HepG2 (cell line): ENCODE data around the gene NDUFAF8. TPM values are rescaled to one million over a fixed set of nuclear protein-coding genes. Genes with fewer than 3 reads are reported as not detected.

ENCODE experiments used
- ATAC-seq: fragments of 200-7000 bp; cut with Tn5 transposase; 3 replicates; pipeline ENCODE4 v1.9.1; 2020; ENCODE audit warnings: mild to moderate bottlenecking, moderate library complexity
- BruUV-seq: library from RNA; stranded (reverse); fragments of 400-500 nt; replicated peaks from 2 replicates; lab custom pipeline; 2021; lab: Mats Ljungman, UMichigan
- CTCF ChIA-PET: fragments of 300-600 bp; formaldehyde crosslinking; extraction: SDS; loops from one replicate; lab custom pipeline; 2021; ENCODE audit warnings: low total read pairs, inconsistent platforms, low intra/inter-chr PET ratio; lab: Yijun Ruan, JAX
- POLR2A ChIA-PET: fragments of 350-600 bp; sonication (Branson Sonifier 250); formaldehyde crosslinking; loops from one replicate; lab custom pipeline; 2020; ENCODE audit warnings: antibody characterized with exemption, inconsistent platforms; lab: Yijun Ruan, JAX
- DNase-seq: peaks from one replicate; pipeline ENCODE4 v3.0.0-alpha.2; 2015; ENCODE audit warnings: low spot score
- FAIRE-seq: peaks from 3 replicates; lab custom pipeline; 2011; peaks lifted over from hg19 to GRCh38; lab: Jason Lieb, UNC
- H2AFZ ChIP-seq: one replicate; pipeline ENCODE4 v1.6.1; 2011; ENCODE audit warnings: low read length, inconsistent platforms
- H3K27ac ChIP-seq: fragments of 300-600 bp; 3 replicates; pipeline ENCODE4 v1.8.0; 2011; ENCODE audit warnings: mixed run types, mild to moderate bottlenecking, mixed read lengths, low read length, inconsistent platforms; ENCODE audit not compliant: insufficient read depth; ENCODE audit errors: extremely low read length
- H3K27me3 ChIP-seq, 2 experiments: fragments of 200-600 bp in 1 of 2; 2 replicates in 1 of 2; 3 replicates in 1 of 2; pipeline versions ENCODE4 v1.6.0 to v1.8.0; 2011; ENCODE audit warnings: low read length in 2 of 2, mild to moderate bottlenecking in 2 of 2, moderate library complexity in 2 of 2, inconsistent platforms in 1 of 2; ENCODE audit not compliant: insufficient read depth in 2 of 2, control insufficient read depth in 1 of 2
- H3K36me3 ChIP-seq, 2 experiments: fragments of 200-600 bp in 1 of 2; replicated peaks in 1 of 2; 2 replicates in 1 of 2; 3 replicates in 1 of 2; pipeline versions ENCODE4 v1.5.1 to v1.8.0; 2011; ENCODE audit warnings: low read length in 2 of 2, inconsistent platforms in 1 of 2; ENCODE audit not compliant: insufficient read depth in 2 of 2, control insufficient read depth in 1 of 2
- H3K4me1 ChIP-seq: 2 replicates; pipeline ENCODE4 v1.5.1; 2012; ENCODE audit warnings: low read length, inconsistent platforms; ENCODE audit not compliant: insufficient read depth
- H3K4me2 ChIP-seq: 2 replicates; pipeline ENCODE4 v1.6.0; 2011; ENCODE audit warnings: low read depth, low read length, inconsistent platforms
- H3K4me3 ChIP-seq, 3 experiments: fragments of 200-600 bp in 1 of 3; sonication (generic), shearing (Covaris generic) in 1 of 3; replicated peaks in 1 of 3; 2 replicates each; pipeline ENCODE4 v1.5.1; 2011 to 2016; ENCODE audit warnings: low read length in 3 of 3, inconsistent platforms in 2 of 3, low read depth in 2 of 3, mild to moderate bottlenecking in 2 of 3, control low read depth in 1 of 3, mixed read lengths in 1 of 3; ENCODE audit not compliant: insufficient read depth in 1 of 3
- H3K79me2 ChIP-seq: one replicate; pipeline ENCODE4 v1.6.1; 2011; ENCODE audit warnings: low read length, inconsistent platforms; ENCODE audit not compliant: insufficient read depth
- H3K9ac ChIP-seq: 2 replicates; pipeline ENCODE4 v1.6.0; 2011; ENCODE audit warnings: mild to moderate bottlenecking, low read depth, low read length, inconsistent platforms; ENCODE audit not compliant: insufficient read depth
- H3K9me3 ChIP-seq: 2 replicates; pipeline ENCODE4 v1.5.1; 2012; ENCODE audit warnings: mild to moderate bottlenecking, low read length
- H4K20me1 ChIP-seq: 2 replicates; pipeline ENCODE4 v1.6.0; 2011; ENCODE audit warnings: inconsistent platforms, mild to moderate bottlenecking, low read length, moderate library complexity; ENCODE audit not compliant: insufficient read depth
- AGO2 ChIP-seq: fragments of 200-400 bp; formaldehyde crosslinking; optimal IDR thresholded peaks from 2 replicates; pipeline ENCODE3; 2017; ENCODE audit warnings: mild to moderate bottlenecking, low read depth, low read length, moderate library complexity
- HOXA3 ChIP-seq: sonication (generic); formaldehyde crosslinking; IDR thresholded peaks from 2 replicates; pipeline ENCODE4 v1.5.0; 2020; ENCODE audit warnings: missing genetic modification reagents
- IRF2 ChIP-seq: IDR thresholded peaks from 2 replicates; pipeline ENCODE4 v1.6.1; 2018; ENCODE audit warnings: missing genetic modification reagents, missing compliant biosample characterization
- NR2F6 ChIP-seq, 2 experiments: IDR thresholded peaks; 2 replicates each; pipeline ENCODE4 v1.6.1; 2016; ENCODE audit warnings: antibody characterized with exemption in 1 of 2, mild to moderate bottlenecking in 1 of 2
- RBFOX2 ChIP-seq: fragments of 200-400 bp; formaldehyde crosslinking; IDR thresholded peaks from 2 replicates; pipeline ENCODE4 v1.6.1; 2017; ENCODE audit warnings: low read depth, mild to moderate bottlenecking, low read length
- SIN3A ChIP-seq: IDR thresholded peaks from 2 replicates; pipeline ENCODE4 v1.6.1; 2011; ENCODE audit warnings: low read depth, mild to moderate bottlenecking, control low read depth, low read length, borderline replicate concordance
- SOX6 ChIP-seq, 2 experiments: fragments of 450-650 bp in 1 of 2; sonication (generic) in 1 of 2; formaldehyde crosslinking in 1 of 2; IDR thresholded peaks; 2 replicates each; pipeline versions ENCODE4 v1.4.0 to v1.6.1; 2017 to 2020; ENCODE audit warnings: antibody characterized with exemption in 1 of 2, mild to moderate bottlenecking in 1 of 2, missing genetic modification reagents in 1 of 2
- ZFP36L2 ChIP-seq: sonication (generic); formaldehyde crosslinking; IDR thresholded peaks from 2 replicates; pipeline ENCODE4 v1.4.0; 2020; ENCODE audit warnings: missing genetic modification reagents
- ZFP37 ChIP-seq: sonication (generic); formaldehyde crosslinking; IDR thresholded peaks from 2 replicates; pipeline ENCODE4 v1.4.0; 2020; ENCODE audit warnings: missing genetic modification reagents, borderline replicate concordance
- ZNF274 ChIP-seq: sonication (generic); formaldehyde crosslinking; IDR thresholded peaks from 2 replicates; pipeline ENCODE4 v1.5.1; 2020; ENCODE audit warnings: mild to moderate bottlenecking, missing genetic modification reagents
- ZNF510 ChIP-seq: sonication (generic); formaldehyde crosslinking; IDR thresholded peaks from 2 replicates; pipeline ENCODE4 v1.4.0; 2020; ENCODE audit warnings: low read depth, mild to moderate bottlenecking, missing genetic modification reagents
- ZNF550 ChIP-seq: sonication (generic); formaldehyde crosslinking; IDR thresholded peaks from 2 replicates; pipeline ENCODE4 v1.4.0; 2020; ENCODE audit warnings: mild to moderate bottlenecking, missing genetic modification reagents, borderline replicate concordance
- ZNF564 ChIP-seq: sonication (generic); formaldehyde crosslinking; IDR thresholded peaks from 2 replicates; pipeline ENCODE4 v1.8.1; 2023; ENCODE audit warnings: mild to moderate bottlenecking, missing genetic modification reagents
- ZNF749 ChIP-seq: sonication (generic); formaldehyde crosslinking; IDR thresholded peaks from 2 replicates; pipeline ENCODE4 v1.8.0; 2022; ENCODE audit warnings: mild to moderate bottlenecking, missing genetic modification reagents, moderate library complexity, borderline replicate concordance
- WGBS: methylation state at CpG from one replicate; pipeline ENCODE4 v1.1.6; 2017; ENCODE audit warnings: low lambda C conversion rate; 5-methylcytosine and 5-hydroxymethylcytosine counted together
- in situ Hi-C: cut with HindIII; loops from 2 replicates; pipeline ENCODE4 v1.10.0; 2017; ENCODE audit warnings: low pct_unique_long_range_greater_than_20kb; ENCODE audit not compliant: extremely low pct_ligation_motif_present
- intact Hi-C: fragments of 100-400 bp; cut with micrococcal nuclease; formaldehyde crosslinking; loops from one replicate; pipeline ENCODE4 v1.10.0; 2022; ENCODE audit not compliant: unreplicated experiment
- polyA plus RNA-seq, 8 experiments: library from polyadenylated mRNA; depleted of rRNA in 3 of 8; stranded (reverse) in 7 of 8; unstranded in 1 of 8; fragments of >200 nt; fragmentation: Illumina TruSeq in 4 of 8; extraction: Trizol in 4 of 8; gene quantifications; 2 replicates each; pipeline versions ENCODE4 v1.2.1 to v1.2.3, GENCODE V29; 2011 to 2016; ENCODE audit warnings: low read depth in 4 of 8, missing spikeins in 1 of 8, mixed read lengths in 1 of 8; ENCODE audit not compliant: insufficient read depth in 1 of 8
- total RNA-seq, 5 experiments: library from RNA; depleted of rRNA; stranded (reverse); fragments of >200 nt; fragmentation: Illumina TruSeq; extraction: Trizol; gene quantifications; 2 replicates each; pipeline ENCODE4 v1.2.3, GENCODE V29; 2016; ENCODE audit warnings: low read depth in 1 of 5

NDUFAF8 gene
- total and polyA plus RNA-seq, 2 of the 13 experiments (the other 11 are each of a cell fraction or from before 2014, with no cell fraction given) = 75.6 to 233 TPM

- no peaks in the 10 kb centered on the region for H3K9me3 ChIP-seq
- CTCF ChIA-PET = no interaction called here
- no peak for DNase-seq
- WGBS = 97% methylated on average over 18 of the region's 19 CpGs
- H3K79me2 ChIP-seq = peaks cover 9% of the 10 kb centered on the region
- H3K4me2 ChIP-seq = no peak overlapping the region
- peaks cover 7% of the 10 kb centered on the region for H3K4me1 ChIP-seq
- peaks cover 3% of the 10 kb centered on the region; the same call in 1 of the 2 replicates for H4K20me1 ChIP-seq
- no peak overlapping the region for H3K27ac ChIP-seq
- TF ChIP-seq ZNF564 = no peak
- TF ChIP-seq RBFOX2 = 0 out of 2 replicates have a peak, but pooled peaks have one; percentile 27
- TF ChIP-seq AGO2 = peak; percentile 19
- TF ChIP-seq, all 625 proteins: peak for 2
- H3K9ac ChIP-seq = no peak overlapping the region
- ATAC-seq (no peak), FAIRE-seq (no peak)
- no peak overlapping the region for H3K4me3 ChIP-seq
- no peak overlapping the region for H2AFZ ChIP-seq
- H3K36me3 ChIP-seq = peaks cover 25 to 32% of the 10 kb centered on the region in 2 experiments; a peak in 4 of 5 replicates
- POLR2A ChIA-PET = interaction anchor here (1.3 to 1.7 kb wide), 2 partner anchors 10 kb away, joined by 5 to 6 read pairs; partner anchors contain the start of gene CEP131
- in situ Hi-C loops (no loop called here), intact Hi-C loops (no loop called here)
- no peaks in the 10 kb centered on the region for H3K27me3 ChIP-seq
- BruUV-seq = no TSS peak
These were observed 6.4 kb upstream of the NDUFAF8 start for GRCh38 chr17:81232616-81233241.

- no peak for FAIRE-seq
- intact Hi-C loops = no loop called here
- TF ChIP-seq IRF2 (no peak), ZFP37 (no peak), HOXA3 (CRISPR knock-in tag) (no peak), ZNF274 (CRISPR knock-in tag) (no peak), ZNF510 (no peak), SOX6 (IDR thresholded peaks at IDR 0.05) (no peak), SOX6 (CRISPR knock-in tag; IDR thresholded peaks at IDR 0.05) (no peak), ZNF550 (no peak), ZNF749 (CRISPR knock-in tag) (no peak), ZFP36L2 (CRISPR knock-in tag) (no peak), SIN3A (no peak), NR2F6 (IDR thresholded peaks at IDR 0.05) (no peak), NR2F6 (CRISPR knock-in tag; IDR thresholded peaks at IDR 0.05) (no peak)
- Histone ChIP-seq H3K27me3 (no peaks in the 10 kb centered on the region; a peak in 1 of 5 replicates), H4K20me1 (peaks cover 4% of the 10 kb centered on the region; the same call in 1 of the 2 replicates), H3K4me3 (no peak overlapping the region), H3K27ac (no peak overlapping the region), H3K36me3 (peaks cover 25 to 32% of the 10 kb centered on the region in 2 experiments; a peak in 4 of 5 replicates), H3K9ac (no peak overlapping the region), H3K4me1 (peaks cover 12% of the 10 kb centered on the region), H2AFZ (no peak overlapping the region), H3K79me2 (peaks cover 15% of the 10 kb centered on the region), H3K4me2 (no peak overlapping the region), H3K9me3 (no peaks in the 10 kb centered on the region)
- WGBS = 100% methylated on average over 8 of the region's 17 CpGs
- ChIA-PET POLR2A (interaction anchor here (1.7 kb wide), 1 partner anchor 10 kb away, joined by 5 read pairs; the partner anchor contains the start of gene CEP131), CTCF (no interaction called here)
- no peak for DNase-seq
- BruUV-seq = no TSS peak
- in situ Hi-C loops = no loop called here
- no peak for ATAC-seq
These were observed 5.8 kb upstream of the NDUFAF8 start for GRCh38 chr17:81233316-81233715.
